Keratinocyte (primary cell): ENCODE results near the gene DUSP7. TPM values are rescaled to one million over a fixed set of nuclear protein-coding genes. Genes with fewer than 3 reads are reported as not detected.

ENCODE experiments used
- DNase-seq: peaks from one replicate; pipeline ENCODE4 v3.0.0-alpha.2; 2011; ENCODE audit warnings: low read depth, missing footprints, low spot score
- FAIRE-seq: peaks from 2 replicates; lab custom pipeline; 2011; peaks lifted over from hg19 to GRCh38; lab: Jason Lieb, UNC
- H2AFZ ChIP-seq: 2 replicates; pipeline ENCODE4 v1.6.0; 2012; ENCODE audit warnings: low read length, control low read depth, inconsistent platforms; ENCODE audit not compliant: control insufficient read depth
- H3K27ac ChIP-seq: 2 replicates; pipeline ENCODE4 v1.5.1; 2011; ENCODE audit warnings: low read length; ENCODE audit not compliant: control insufficient read depth, insufficient read depth
- H3K27me3 ChIP-seq: 3 replicates; pipeline ENCODE4 v1.6.0; 2011; ENCODE audit warnings: low read length; ENCODE audit not compliant: control insufficient read depth, insufficient read depth; ENCODE audit errors: extremely low read depth
- H3K36me3 ChIP-seq, 2 experiments: 2 replicates in 1 of 2; 3 replicates in 1 of 2; pipeline ENCODE4 v1.5.1; 2011; ENCODE audit warnings: low read length in 2 of 2, mild to moderate bottlenecking in 1 of 2; ENCODE audit not compliant: control insufficient read depth in 2 of 2, insufficient read depth in 2 of 2; ENCODE audit errors: extremely low read depth in 1 of 2
- H3K4me1 ChIP-seq: 3 replicates; pipeline ENCODE4 v1.5.1; 2011; ENCODE audit warnings: low read length; ENCODE audit not compliant: control insufficient read depth, insufficient read depth; ENCODE audit errors: extremely low read depth
- H3K4me2 ChIP-seq: 3 replicates; pipeline ENCODE4 v1.6.0; 2011; ENCODE audit warnings: low read depth, low read length; ENCODE audit not compliant: control insufficient read depth, insufficient read depth; ENCODE audit errors: extremely low read depth
- H3K4me3 ChIP-seq, 3 experiments: fragments of 200-600 bp in 1 of 3; sonication (generic) in 1 of 3; 2 replicates in 2 of 3; 3 replicates in 1 of 3; pipeline ENCODE4 v1.5.1; 2011 to 2016; ENCODE audit warnings: low read length in 3 of 3, mild to moderate bottlenecking in 3 of 3, control low read depth in 2 of 3, inconsistent platforms in 1 of 3, low read depth in 1 of 3, mixed read lengths in 1 of 3, mixed run types in 1 of 3, moderate library complexity in 1 of 3; ENCODE audit not compliant: control insufficient read depth in 2 of 3, insufficient read depth in 2 of 3; ENCODE audit errors: extremely low read depth in 1 of 3
- H3K79me2 ChIP-seq: 2 replicates; pipeline ENCODE4 v1.6.0; 2012; ENCODE audit warnings: low read length; ENCODE audit not compliant: control insufficient read depth, insufficient read depth
- H3K9ac ChIP-seq: 3 replicates; pipeline ENCODE4 v1.6.0; 2011; ENCODE audit warnings: low read length; ENCODE audit not compliant: control insufficient read depth, insufficient read depth; ENCODE audit errors: extremely low read depth
- H3K9me1 ChIP-seq: 3 replicates; pipeline ENCODE4 v1.6.0; 2011; ENCODE audit warnings: low read length; ENCODE audit not compliant: control insufficient read depth, insufficient read depth; ENCODE audit errors: extremely low read depth
- H3K9me3 ChIP-seq: 2 replicates; pipeline ENCODE4 v1.5.1; 2012; ENCODE audit warnings: low read depth, low read length; ENCODE audit not compliant: control insufficient read depth
- H4K20me1 ChIP-seq: 3 replicates; pipeline ENCODE4 v1.6.0; 2011; ENCODE audit warnings: low read length; ENCODE audit not compliant: control insufficient read depth, insufficient read depth; ENCODE audit errors: extremely low read depth
- CTCF ChIP-seq, 3 experiments: IDR thresholded peaks in 1 of 3; conservative IDR thresholded peaks in 1 of 3; optimal IDR thresholded peaks in 1 of 3; 2 replicates in 2 of 3; 3 replicates in 1 of 3; pipeline versions ENCODE3 to v1.5.1; 2011; ENCODE audit warnings: low read length in 3 of 3, mild to moderate bottlenecking in 3 of 3, moderate library complexity in 2 of 3, control low read depth in 1 of 3, inconsistent platforms in 1 of 3; ENCODE audit not compliant: insufficient read depth in 2 of 3; ENCODE audit errors: extremely low read depth in 1 of 3
- EZH2 ChIP-seq: IDR thresholded peaks from one replicate; pipeline ENCODE4 v1.6.1; 2012; ENCODE audit warnings: inconsistent platforms, mild to moderate bottlenecking, low read length, moderate library complexity
- dilution Hi-C: fragments of 300-500 bp; cut with MboI; formaldehyde crosslinking; loops from one replicate; pipeline ENCODE4 v1.7.0; 2020; ENCODE audit warnings: low sequenced_read_pairs; ENCODE audit not compliant: extremely low pct_ligation_motif_present
- polyA plus RNA-seq, 5 experiments: library from polyadenylated mRNA; depleted of rRNA in 3 of 5; stranded (reverse) in 3 of 5; stranded (forward) in 1 of 5; unstranded in 1 of 5; fragments of >200 nt; gene quantifications; 1 replicate in 1 of 5; 2 replicates in 3 of 5; 3 replicates in 1 of 5; pipeline versions ENCODE4 v1.2.1 to v1.2.3, GENCODE V29; 2011 to 2012; ENCODE audit warnings: missing spikeins in 2 of 5, low read depth in 1 of 5, low replicate concordance in 1 of 5

Gene DUSP7
- polyA plus RNA-seq, 1 donor (not counting 4 experiments of a cell fraction or from before 2014, with no cell fraction given) = 103 TPM

GRCh38 chr3:52018319-52019000 lies 37.9 kb downstream of the DUSP7 start:
- Histone ChIP-seq H3K9ac (no peak overlapping the region), H3K79me2 (no peaks in the 10 kb centered on the region), H3K4me2 (no peak overlapping the region), H3K4me1 (no peaks in the 10 kb centered on the region), H3K9me3 (no peaks in the 10 kb centered on the region), H3K36me3 (no peaks in the 10 kb centered on the region), H3K9me1 (no peaks in the 10 kb centered on the region), H3K4me3 (no peak overlapping the region), H3K27me3 (no peaks in the 10 kb centered on the region), H2AFZ (no peak overlapping the region), H4K20me1 (no peaks in the 10 kb centered on the region), H3K27ac (no peak overlapping the region)
- TF ChIP-seq EZH2 = no peak
- no peak for TF ChIP-seq CTCF (optimal IDR thresholded peaks at IDR 0.05 in 1 of 3, IDR thresholded peaks at IDR 0.05 in 1 of 3, conservative IDR thresholded peaks at IDR 0.05 in 1 of 3; ENCODE audit: extremely low read depth in 1 of 3, insufficient read depth in 2 of 3, low read length in 3 of 3)
- dilution Hi-C loops = no loop called here
- DNase-seq = no peak
- no peak for FAIRE-seq

- H3K27me3 ChIP-seq = no peaks in the 10 kb centered on the region
- H2AFZ ChIP-seq = no peak overlapping the region
- DNase-seq = no peak
- no peaks in the 10 kb centered on the region for H3K79me2 ChIP-seq
- H3K9ac ChIP-seq = no peak overlapping the region
- dilution Hi-C loops = no loop called here
- no peaks in the 10 kb centered on the region for H3K36me3 ChIP-seq
- no peak for FAIRE-seq
- no peaks in the 10 kb centered on the region for H3K9me1 ChIP-seq
- no peak overlapping the region for H3K4me2 ChIP-seq
- H3K4me3 ChIP-seq = no peak overlapping the region
- TF ChIP-seq EZH2 (no peak), CTCF (optimal IDR thresholded peaks at IDR 0.05 in 1 of 3, IDR thresholded peaks at IDR 0.05 in 1 of 3, conservative IDR thresholded peaks at IDR 0.05 in 1 of 3; ENCODE audit: extremely low read depth in 1 of 3, insufficient read depth in 2 of 3, low read length in 3 of 3) (no peak)
- H3K4me1 ChIP-seq = no peaks in the 10 kb centered on the region
- H3K27ac ChIP-seq = no peak overlapping the region
- no peaks in the 10 kb centered on the region for H4K20me1 ChIP-seq
- H3K9me3 ChIP-seq = no peaks in the 10 kb centered on the region
Measured at GRCh38 chr3:52017586-52017985, 38.8 kb downstream of the DUSP7 start.
